ENCODE results near the gene PNLDC1. TPM values are rescaled to one million over a fixed set of nuclear protein-coding genes. Genes with fewer than 3 reads are reported as not detected.
"Not testable (repeated sequence)": the region's sequence is repeated elsewhere in the genome, so short reads cannot be mapped to it uniquely, and the experiment has no call there.

Gene PNLDC1
- total and polyA plus RNA-seq, 2 of the 4 experiments (the other 2 are of a cell fraction): not detected

GRCh38 chr6:159794976-159795375, 5.1 kb upstream of the PNLDC1 start:
- H3K9ac ChIP-seq (ENCODE audit: low read depth, low read length); H3K4me1 ChIP-seq (ENCODE audit: control insufficient read depth, insufficient read depth, low read length); H4K20me1 ChIP-seq (ENCODE audit: insufficient read depth, low read length); H3K23ac ChIP-seq (ENCODE audit: low read depth, low read length); H3K27me3 ChIP-seq (ENCODE audit: control insufficient read depth, insufficient read depth, low read length); H3K4me3 ChIP-seq (ENCODE audit: insufficient read depth, low read depth, low read length); dilution Hi-C loops (cut with HindIII; ENCODE audit: low sequenced_read_pairs, unreplicated experiment); H3K27ac ChIP-seq (ENCODE audit: insufficient read depth, low read length); H2AK5ac ChIP-seq (ENCODE audit: low read depth, low read length); H4K5ac ChIP-seq (ENCODE audit: low read depth, low read length); H3K4ac ChIP-seq (ENCODE audit: low read depth, low read length); H3K9me1 ChIP-seq (ENCODE audit: insufficient read depth, low read length); POLR2A ChIA-PET (ENCODE audit: unreplicated experiment); CTCF ChIA-PET; H3K4me2 ChIP-seq (ENCODE audit: low read depth, low read length); in situ Hi-C loops (cut with MboI; ENCODE audit: low sequenced_read_pairs); H3K18ac ChIP-seq (ENCODE audit: low read depth, low read length); H2BK5ac ChIP-seq (ENCODE audit: low read depth, low read length, poor library complexity, severe bottlenecking); H4K91ac ChIP-seq (ENCODE audit: insufficient read depth, low read depth, low read length); H2AFZ ChIP-seq (replicated peaks; ENCODE audit: low read length, poor library complexity); BruUV-seq (replicated peaks); H3K9me3 ChIP-seq (ENCODE audit: control insufficient read depth, insufficient read depth, low read length); H2BK20ac ChIP-seq (ENCODE audit: low read depth, low read length); H2AK9ac ChIP-seq (replicated peaks; ENCODE audit: low read depth, low read length, poor library complexity); H4K8ac ChIP-seq (ENCODE audit: low read depth in 2 of 2, low read length in 2 of 2); H2BK15ac ChIP-seq (ENCODE audit: low read depth, low read length); H3K14ac ChIP-seq (replicated peaks; ENCODE audit: low read depth, low read length); DNase-seq; ATAC-seq (ENCODE audit: low read depth); H3K56ac ChIP-seq (ENCODE audit: extremely low read depth, insufficient read depth, low read length); H2BK120ac ChIP-seq (ENCODE audit: low read depth, low read length); intact Hi-C loops (cut with micrococcal nuclease): not testable (repeated sequence)
- no CpG with 5 or more reads among the region's 8 CpGs for WGBS, 2 experiments (ENCODE audit: extremely low coverage in 2 of 2, insufficient read length in 1 of 2)
- Histone ChIP-seq H3K36me3 (ENCODE audit: control insufficient read depth, insufficient read depth, low read length) (peaks cover 27% of the 10 kb centered on the region), H3K79me1 (ENCODE audit: low read depth in 1 of 2, low read length in 2 of 2) (peaks cover 13 to 23% of the 10 kb centered on the region in 2 experiments)
